ENCODE results near the gene GPR22.

The GPR22 gene

GRCh38 chr7:107479303-107479702 is 9.4 kb downstream of the GPR22 start:
- Histone ChIP-seq H3K27me3 (no peaks in the 10 kb centered on the region), H3K27ac (no peak overlapping the region), H3K36me3 (no peaks in the 10 kb centered on the region), H3K4me3 (ENCODE audit: low read depth in 1 of 2, low read length in 1 of 2) (no peak overlapping the region), H3K4me1 (ENCODE audit: control insufficient read depth in 1 of 2, insufficient read depth in 1 of 2, low read depth in 1 of 2, low read length in 1 of 2) (no peaks in the 10 kb centered on the region), H3K9me3 (no peaks in the 10 kb centered on the region)
- TF ChIP-seq CTCF (IDR thresholded peaks at IDR 0.05), result no peak

- no peak overlapping the region for H3K27ac ChIP-seq
- H3K4me1 ChIP-seq (ENCODE audit: control insufficient read depth in 1 of 2, insufficient read depth in 1 of 2, low read depth in 1 of 2, low read length in 1 of 2), result no peaks in the 10 kb centered on the region
- H3K9me3 ChIP-seq, result no peaks in the 10 kb centered on the region
- no peak overlapping the region for H3K4me3 ChIP-seq (ENCODE audit: low read depth in 1 of 2, low read length in 1 of 2)
- H3K27me3 ChIP-seq, result no peaks in the 10 kb centered on the region
- H3K36me3 ChIP-seq, result no peaks in the 10 kb centered on the region
- no peak for TF ChIP-seq CTCF (IDR thresholded peaks at IDR 0.05)
Observed at GRCh38 chr7:107480932-107481331, 11.1 kb downstream of the GPR22 start.

GRCh38 chr7:107482571-107482970 is 12.7 kb downstream of the GPR22 start:
- no peaks in the 10 kb centered on the region for H3K27me3 ChIP-seq
- no peaks in the 10 kb centered on the region for H3K9me3 ChIP-seq
- TF ChIP-seq CTCF (IDR thresholded peaks at IDR 0.05), result no peak
- H3K4me1 ChIP-seq (ENCODE audit: control insufficient read depth in 1 of 2, insufficient read depth in 1 of 2, low read depth in 1 of 2, low read length in 1 of 2), result no peaks in the 10 kb centered on the region
- H3K36me3 ChIP-seq, result no peaks in the 10 kb centered on the region
- H3K27ac ChIP-seq, result no peak overlapping the region
- no peak overlapping the region for H3K4me3 ChIP-seq (ENCODE audit: low read depth in 1 of 2, low read length in 1 of 2)

GRCh38 chr7:107486041-107486440 is 16.2 kb downstream of the GPR22 start:
- H3K27me3 ChIP-seq, result no peaks in the 10 kb centered on the region
- H3K36me3 ChIP-seq, result no peaks in the 10 kb centered on the region
- H3K27ac ChIP-seq, result no peak overlapping the region
- no peak for TF ChIP-seq CTCF (IDR thresholded peaks at IDR 0.05)
- no peaks in the 10 kb centered on the region for H3K9me3 ChIP-seq
- H3K4me1 ChIP-seq (ENCODE audit: control insufficient read depth in 1 of 2, insufficient read depth in 1 of 2, low read depth in 1 of 2, low read length in 1 of 2), result no peaks in the 10 kb centered on the region
- no peak overlapping the region for H3K4me3 ChIP-seq (ENCODE audit: low read depth in 1 of 2, low read length in 1 of 2)

DNA sequence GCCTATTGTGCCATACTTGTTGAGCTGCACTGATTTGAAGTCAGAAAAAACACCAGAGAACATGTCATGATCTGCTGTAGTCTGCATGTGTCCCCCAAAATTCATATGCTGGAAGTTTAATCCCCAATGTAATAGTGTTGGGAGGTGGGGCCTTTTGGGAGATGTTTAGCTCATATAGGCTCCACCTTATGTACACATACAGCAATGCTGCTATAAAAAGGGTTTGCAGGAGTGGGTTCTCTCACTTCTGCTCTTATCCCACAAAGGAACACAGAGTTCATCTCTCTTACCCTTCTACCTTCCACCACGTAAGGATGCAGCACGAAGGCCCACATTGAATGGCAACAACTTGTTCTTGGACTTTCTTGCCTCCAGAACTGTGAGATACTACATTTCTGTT is 23.0 kb downstream of the GPR22 start:
- Histone ChIP-seq H3K4me3 (ENCODE audit: low read depth in 1 of 2, low read length in 1 of 2) (no peak overlapping the region), H3K27me3 (no peaks in the 10 kb centered on the region), H3K4me1 (ENCODE audit: control insufficient read depth in 1 of 2, insufficient read depth in 1 of 2, low read depth in 1 of 2, low read length in 1 of 2) (no peaks in the 10 kb centered on the region), H3K36me3 (no peaks in the 10 kb centered on the region), H3K27ac (no peak overlapping the region), H3K9me3 (no peaks in the 10 kb centered on the region)
- no peak for TF ChIP-seq CTCF (IDR thresholded peaks at IDR 0.05)

DNA sequence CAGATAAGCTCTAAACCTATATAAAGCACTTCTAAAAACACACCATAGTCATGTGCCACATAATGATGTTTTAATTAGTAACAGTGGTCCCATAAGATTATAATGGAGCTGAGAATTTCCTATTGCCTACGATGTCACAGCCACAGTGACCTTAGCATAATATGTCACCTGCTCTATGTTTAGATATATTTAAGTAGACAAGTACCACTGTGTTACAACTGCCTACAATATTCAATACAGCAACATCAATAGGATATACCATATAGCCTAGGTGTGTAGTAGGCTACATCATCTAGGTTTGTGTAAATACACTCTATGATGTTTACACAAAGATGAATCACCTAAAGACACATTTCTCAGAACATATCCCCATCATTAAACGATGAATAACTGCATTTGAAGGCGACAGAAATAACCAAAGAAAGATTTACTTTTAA is 24.5 kb downstream of the GPR22 start:
- no peaks in the 10 kb centered on the region for H3K36me3 ChIP-seq
- H3K4me1 ChIP-seq (ENCODE audit: control insufficient read depth in 1 of 2, insufficient read depth in 1 of 2, low read depth in 1 of 2, low read length in 1 of 2), result no peaks in the 10 kb centered on the region
- H3K9me3 ChIP-seq, result no peaks in the 10 kb centered on the region
- no peak overlapping the region for H3K4me3 ChIP-seq (ENCODE audit: low read depth in 1 of 2, low read length in 1 of 2)
- H3K27me3 ChIP-seq, result no peaks in the 10 kb centered on the region
- TF ChIP-seq CTCF (IDR thresholded peaks at IDR 0.05), result no peak
- H3K27ac ChIP-seq, result no peak overlapping the region

All from neutrophil (primary cell).